HG03571 (cell line): ENCODE results near the gene BEX3.

ENCODE experiments used
- ATAC-seq: cut with Tn5 transposase; IDR thresholded peaks from one replicate; pipeline ENCODE4 v1.9.1; 2021; ENCODE audit not compliant: unreplicated experiment

The BEX3 gene

DNA sequence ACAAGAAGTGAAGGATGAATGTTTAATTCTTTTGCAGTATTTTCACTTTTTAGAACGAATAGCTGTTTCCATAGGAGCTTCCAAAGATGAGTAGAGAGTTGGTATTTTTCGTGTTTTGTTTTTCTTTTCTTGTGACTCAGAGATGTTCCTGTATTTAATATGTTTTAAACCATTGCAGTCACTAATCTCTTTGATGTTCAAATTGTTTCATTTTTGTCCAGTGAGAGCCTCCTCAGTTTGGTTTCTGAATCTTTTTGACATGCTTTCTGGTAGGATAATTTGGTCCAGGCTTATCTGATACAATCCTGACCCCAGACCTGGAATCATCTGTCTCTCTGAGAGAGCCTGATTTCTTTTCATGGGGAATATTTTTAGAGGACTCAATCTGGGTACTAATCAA is 41.6 kb downstream of the BEX3 start:
- ATAC-seq, result no peak

DNA sequence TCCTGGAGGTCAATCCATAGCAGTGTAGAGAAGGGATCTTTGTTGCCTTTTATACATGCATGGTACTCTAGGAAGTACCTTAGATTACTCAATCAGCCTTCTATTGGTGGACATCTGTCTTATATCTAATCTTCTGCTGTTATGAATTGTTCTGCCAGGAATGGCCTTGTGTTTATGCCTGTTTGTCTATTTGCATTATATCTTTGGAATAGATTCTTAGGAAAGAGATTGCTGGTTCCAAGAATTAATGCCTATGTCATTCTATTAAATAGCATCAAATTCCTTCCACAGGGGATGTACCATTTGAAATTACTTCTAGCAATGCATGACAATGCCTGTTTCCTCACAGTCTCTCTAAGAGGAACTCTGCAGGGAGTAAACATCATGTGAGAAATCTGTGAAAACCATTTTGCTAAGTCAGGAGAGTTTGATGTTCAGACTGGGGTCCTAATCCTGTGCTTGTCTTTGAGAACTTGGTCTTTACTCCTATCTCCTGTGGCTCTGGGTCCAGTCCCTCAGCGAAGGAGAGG is 42.5 kb downstream of the BEX3 start:
- no peak for ATAC-seq

- ATAC-seq, result no peak
These were observed 47.8 kb downstream of the BEX3 start for GRCh38 chrX:103423955-103424638.
